Measurements from ENCODE around the gene KRTAP10-6. TPM values are rescaled to one million over a fixed set of nuclear protein-coding genes. Genes with fewer than 3 reads are reported as not detected.
"Not testable (repeated sequence)": the region's sequence is repeated elsewhere in the genome, so short reads cannot be mapped to it uniquely, and the experiment has no call there.

Gene KRTAP10-6
- total RNA-seq, 1 donor from 2014 or later = not detected

- DNase-seq (ENCODE audit: low spot score) = no peak
Observed at GRCh38 chr21:44578371-44579055, 13.8 kb downstream of the KRTAP10-6 start.

- no peak for DNase-seq (ENCODE audit: low spot score)
Observed at GRCh38 chr21:44576025-44576420, 16.3 kb downstream of the KRTAP10-6 start.

- no peak for DNase-seq (ENCODE audit: low spot score)
Observed at GRCh38 chr21:44575307-44576024, 16.8 kb downstream of the KRTAP10-6 start.

GRCh38 chr21:44574457-44575306 lies 17.6 kb downstream of the KRTAP10-6 start:
- DNase-seq (ENCODE audit: low spot score) = no peak

GRCh38 chr21:44573630-44574456 lies 18.5 kb downstream of the KRTAP10-6 start, which contains the start of gene KRTAP10-4:
KRTAP10-4 (plus strand) TSS chr21:44573729; CDS start chr21:44573759, 30 bp downstream.
- DNase-seq (ENCODE audit: low spot score) = not testable (repeated sequence)

GRCh38 chr21:44572959-44573583 lies 19.2 kb downstream of the KRTAP10-6 start:
- DNase-seq (ENCODE audit: low spot score) = no peak

GRCh38 chr21:44571844-44572782 lies 20.2 kb downstream of the KRTAP10-6 start:
- DNase-seq (ENCODE audit: low spot score) = no peak

GRCh38 chr21:44571296-44571695 lies 21.0 kb downstream of the KRTAP10-6 start:
- no peak for DNase-seq (ENCODE audit: low spot score)

GRCh38 chr21:44569861-44570517 lies 22.3 kb downstream of the KRTAP10-6 start:
- DNase-seq (ENCODE audit: low spot score) = no peak

- DNase-seq (ENCODE audit: low spot score) = no peak
Observed at GRCh38 chr21:44568667-44569556, 23.4 kb downstream of the KRTAP10-6 start.

GRCh38 chr21:44568261-44568660 lies 24.0 kb downstream of the KRTAP10-6 start:
- no peak for DNase-seq (ENCODE audit: low spot score)

GRCh38 chr21:44567481-44568171 lies 24.7 kb downstream of the KRTAP10-6 start:
- DNase-seq (ENCODE audit: low spot score) = no peak

GRCh38 chr21:44566403-44566802 lies 25.9 kb downstream of the KRTAP10-6 start:
- DNase-seq (ENCODE audit: low spot score) = no peak

GRCh38 chr21:44564886-44565598 lies 27.3 kb downstream of the KRTAP10-6 start:
- DNase-seq (ENCODE audit: low spot score) = no peak

GRCh38 chr21:44564099-44564498 lies 28.2 kb downstream of the KRTAP10-6 start:
- no peak for DNase-seq (ENCODE audit: low spot score)

GRCh38 chr21:44558695-44559094 lies 33.6 kb downstream of the KRTAP10-6 start, which contains the start of gene KRTAP10-3:
KRTAP10-3 (minus strand) TSS chr21:44558795; CDS start chr21:44558715, 80 bp downstream.
- DNase-seq (ENCODE audit: low spot score) = no peak

- DNase-seq (ENCODE audit: low spot score) = not testable (repeated sequence)
Observed at GRCh38 chr21:44558329-44558675, 34.0 kb downstream of the KRTAP10-6 start.

Measured in ureter (tissue), 1 donor.